ENCODE data around the gene UHMK1. TPM values are rescaled to one million over a fixed set of nuclear protein-coding genes. Genes with fewer than 3 reads are reported as not detected.

The UHMK1 gene
- total and polyA plus RNA-seq, 10 donors = 14.8 to 77.6 (median 59.1) TPM

DNA sequence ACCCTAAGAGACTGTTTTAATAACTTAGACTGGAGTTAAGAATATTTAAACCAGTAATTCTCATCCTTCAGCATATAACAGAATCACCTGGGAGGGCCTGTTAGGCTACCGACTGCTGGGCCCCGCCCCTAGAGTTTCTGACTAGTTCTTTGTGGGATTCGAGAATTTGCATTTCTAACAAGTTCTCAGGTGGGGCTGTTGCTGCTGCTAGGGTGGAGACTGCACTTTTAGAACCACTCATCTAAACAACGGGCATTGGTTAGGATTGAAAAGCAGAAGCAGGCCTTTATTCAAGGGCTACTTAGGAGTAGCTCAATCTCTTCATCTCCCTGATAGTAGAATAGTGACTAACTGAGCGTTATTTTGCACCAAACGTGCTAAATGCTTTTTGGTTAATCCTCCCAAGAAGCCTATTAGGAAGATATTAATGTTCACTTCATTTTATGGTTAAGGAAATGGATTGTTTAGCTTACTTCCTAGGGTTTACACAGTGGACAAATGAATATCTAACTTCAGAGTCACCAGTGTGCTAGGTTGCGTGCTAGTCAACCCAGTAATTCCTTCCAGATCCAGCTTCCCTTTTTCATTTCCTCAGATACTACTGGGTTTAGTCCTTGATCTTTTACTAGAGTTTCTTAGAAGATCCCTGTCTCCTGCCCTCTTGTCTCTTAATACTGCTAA, 32.8 kb downstream of the UHMK1 start:
- peaks cover 0 to 15% (median 2%) of the 10 kb centered on the region in 6 donors for H3K4me1 ChIP-seq
- peaks cover 0 to 40% (median 11%) of the 10 kb centered on the region in 6 donors for H3K36me3 ChIP-seq
- no peak overlapping the region for H3K4me3 ChIP-seq
- peak overlapping the region in 3 of 8 donors; percentile 13 to 38 (median 17) for H3K27ac ChIP-seq
- H3K27me3 ChIP-seq (replicated peaks in 1 of 7) = no peaks in the 10 kb centered on the region
- no peaks in the 10 kb centered on the region for H3K9me3 ChIP-seq
- intact Hi-C loops (cut with DNase I; ENCODE audit: low total_unique reads) = no loop called here
- no peak for TF ChIP-seq POLR2A (IDR thresholded peaks at IDR 0.05)
- TF ChIP-seq, protein P1, sequence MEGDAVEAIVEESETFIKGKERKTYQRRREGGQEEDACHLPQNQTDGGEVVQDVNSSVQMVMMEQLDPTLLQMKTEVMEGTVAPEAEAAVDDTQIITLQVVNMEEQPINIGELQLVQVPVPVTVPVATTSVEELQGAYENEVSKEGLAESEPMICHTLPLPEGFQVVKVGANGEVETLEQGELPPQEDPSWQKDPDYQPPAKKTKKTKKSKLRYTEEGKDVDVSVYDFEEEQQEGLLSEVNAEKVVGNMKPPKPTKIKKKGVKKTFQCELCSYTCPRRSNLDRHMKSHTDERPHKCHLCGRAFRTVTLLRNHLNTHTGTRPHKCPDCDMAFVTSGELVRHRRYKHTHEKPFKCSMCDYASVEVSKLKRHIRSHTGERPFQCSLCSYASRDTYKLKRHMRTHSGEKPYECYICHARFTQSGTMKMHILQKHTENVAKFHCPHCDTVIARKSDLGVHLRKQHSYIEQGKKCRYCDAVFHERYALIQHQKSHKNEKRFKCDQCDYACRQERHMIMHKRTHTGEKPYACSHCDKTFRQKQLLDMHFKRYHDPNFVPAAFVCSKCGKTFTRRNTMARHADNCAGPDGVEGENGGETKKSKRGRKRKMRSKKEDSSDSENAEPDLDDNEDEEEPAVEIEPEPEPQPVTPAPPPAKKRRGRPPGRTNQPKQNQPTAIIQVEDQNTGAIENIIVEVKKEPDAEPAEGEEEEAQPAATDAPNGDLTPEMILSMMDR (IDR thresholded peaks at IDR 0.05 in 8 of 11, conservative IDR thresholded peaks at IDR 0.05 in 3 of 11) = no peak
- no peak for TF ChIP-seq POLR2AphosphoS5 (IDR thresholded peaks at IDR 0.05)
- WGBS, 5 donors = 64 to 74% (median 71%) methylated on average over 7 of the region's 7 CpGs
- no peak for DNase-seq

- TF ChIP-seq POLR2AphosphoS5 (IDR thresholded peaks at IDR 0.05) = no peak
- no peak for TF ChIP-seq POLR2A (IDR thresholded peaks at IDR 0.05)
- TF ChIP-seq, protein P1 (IDR thresholded peaks at IDR 0.05 in 8 of 11, conservative IDR thresholded peaks at IDR 0.05 in 3 of 11) = no peak
- no peak for DNase-seq
- Histone ChIP-seq H3K36me3 (peaks cover 0 to 35% (median 7%) of the 10 kb centered on the region in 6 donors), H3K27ac (peak overlapping the region in 2 of 8 donors; percentile 13 to 17), H3K9me3 (no peaks in the 10 kb centered on the region), H3K4me1 (peaks cover 0 to 15% (median 2%) of the 10 kb centered on the region in 6 donors), H3K4me3 (no peak overlapping the region), H3K27me3 (replicated peaks in 1 of 7) (no peaks in the 10 kb centered on the region)
- WGBS, 5 donors = 88 to 100% (median 100%) methylated on average over 1 of the region's 1 CpG
- intact Hi-C loops (cut with DNase I; ENCODE audit: low total_unique reads) = no loop called here
Observed at GRCh38 chr1:162530988-162531319, 33.3 kb downstream of the UHMK1 start.

GRCh38 chr1:162535501-162535900, 37.9 kb downstream of the UHMK1 start:
- intact Hi-C loops (cut with DNase I; ENCODE audit: low total_unique reads) = no loop called here
- WGBS, 5 donors = 72 to 90% (median 77%) methylated on average over 1 of the region's 1 CpG
- DNase-seq = no peak

GRCh38 chr1:162536511-162536910, 38.9 kb downstream of the UHMK1 start:
- peaks cover 0 to under 1% (median 0%) of the 10 kb centered on the region in 6 donors for H3K36me3 ChIP-seq
- peaks cover 0 to 3% (median 0%) of the 10 kb centered on the region in 8 donors for H3K9me3 ChIP-seq
- H3K4me1 ChIP-seq = no peaks in the 10 kb centered on the region
- no peak for DNase-seq
- H3K4me3 ChIP-seq = no peak overlapping the region
- TF ChIP-seq POLR2A (IDR thresholded peaks at IDR 0.05) (no peak), POLR2AphosphoS5 (IDR thresholded peaks at IDR 0.05) (no peak)
- TF ChIP-seq, protein P1 (IDR thresholded peaks at IDR 0.05 in 8 of 11, conservative IDR thresholded peaks at IDR 0.05 in 3 of 11) = no peak
- intact Hi-C loops (cut with DNase I; ENCODE audit: low total_unique reads) = no loop called here
- H3K27ac ChIP-seq = no peak overlapping the region
- WGBS, 5 donors = 87 to 97% (median 96%) methylated on average over 2 of the region's 2 CpGs
- H3K27me3 ChIP-seq (replicated peaks in 1 of 7) = no peaks in the 10 kb centered on the region

More at GRCh38 chr1:162535501-162535900, 37.9 kb downstream of the UHMK1 start:
- TF ChIP-seq, protein P1 (IDR thresholded peaks at IDR 0.05 in 8 of 11, conservative IDR thresholded peaks at IDR 0.05 in 3 of 11) = no peak
- Histone ChIP-seq H3K4me3 (no peak overlapping the region), H3K4me1 (peaks cover 0 to 7% (median 0%) of the 10 kb centered on the region in 6 donors), H3K9me3 (peaks cover 0 to 3% (median 0%) of the 10 kb centered on the region in 8 donors), H3K27me3 (replicated peaks in 1 of 7) (no peaks in the 10 kb centered on the region), H3K27ac (no peak overlapping the region), H3K36me3 (peaks cover 0 to 7% (median 0%) of the 10 kb centered on the region in 6 donors)

Measured in spleen (tissue), 11 donors.